DMS153 (cell line): Measurements from ENCODE around the gene METTL1.
A peak's percentile ranks its signal among the peaks of the same experiment; 100 is the strongest.
"Not testable (repeated sequence)": the region's sequence is repeated elsewhere in the genome, so short reads cannot be mapped to it uniquely, and the experiment has no call there.

Source experiments
- DNase-seq: peaks from one replicate; lab custom pipeline; 2025; lab: John Stamatoyannopoulos, UW

Gene METTL1

DNA sequence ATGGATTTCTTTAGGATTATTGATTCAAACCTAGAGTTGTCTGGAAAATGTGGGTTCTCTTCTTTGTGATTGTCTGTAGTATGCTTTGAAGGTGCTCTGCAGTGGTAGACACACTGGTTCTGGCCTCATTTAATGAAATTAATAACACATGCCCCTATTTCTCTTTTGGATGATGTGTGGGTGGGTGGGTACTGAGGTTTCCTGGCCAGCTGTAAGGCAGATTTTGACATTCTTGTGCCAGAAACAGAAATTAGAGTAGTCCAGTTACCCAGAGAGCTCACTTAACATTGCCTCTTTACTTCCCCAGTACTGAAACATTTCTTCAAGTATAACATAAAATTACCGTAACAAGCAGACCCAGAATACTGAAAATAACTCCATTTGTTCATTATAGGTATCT, 25.1 kb upstream of the METTL1 start:
- DNase-seq = no peak

DNA sequence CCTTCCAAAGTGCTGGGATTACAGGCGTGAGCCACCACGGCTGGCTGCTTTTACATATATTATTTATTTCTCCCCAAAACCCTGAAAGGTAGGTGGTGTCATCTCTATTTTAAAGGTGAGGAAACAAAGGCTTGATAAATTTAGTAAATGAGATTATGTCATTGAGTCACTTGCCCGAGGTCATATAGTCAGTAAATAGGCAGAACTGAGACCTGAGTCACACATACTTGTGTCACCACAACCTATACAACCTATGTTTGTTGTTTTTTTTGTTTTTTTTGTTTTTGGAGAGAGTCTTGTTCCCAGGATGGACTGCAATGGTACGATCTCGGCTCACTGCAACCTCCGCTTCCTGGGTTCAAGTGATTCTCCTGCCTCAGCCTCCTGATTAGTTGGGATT, 23.4 kb upstream of the METTL1 start:
- DNase-seq = no peak

DNA sequence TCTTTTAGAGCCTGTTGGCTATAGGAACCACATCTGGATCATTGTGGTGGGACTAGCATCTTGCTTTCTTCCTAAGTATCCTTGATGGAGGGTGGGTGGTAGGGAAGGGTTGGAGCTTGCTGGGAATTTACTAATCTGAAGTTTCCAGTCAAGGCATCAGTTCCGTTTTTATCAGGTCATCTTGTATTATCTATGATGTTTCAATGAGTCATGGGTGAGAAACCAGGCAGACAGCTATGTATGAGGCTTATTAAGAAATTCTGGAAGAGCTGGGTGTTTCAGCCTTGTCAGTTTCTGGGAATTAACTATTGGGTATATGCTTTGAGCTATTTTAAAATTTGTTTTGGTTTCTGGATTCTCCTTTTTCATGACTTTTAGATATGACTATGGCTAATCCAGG, 22.0 kb upstream of the METTL1 start:
- no peak for DNase-seq

DNA sequence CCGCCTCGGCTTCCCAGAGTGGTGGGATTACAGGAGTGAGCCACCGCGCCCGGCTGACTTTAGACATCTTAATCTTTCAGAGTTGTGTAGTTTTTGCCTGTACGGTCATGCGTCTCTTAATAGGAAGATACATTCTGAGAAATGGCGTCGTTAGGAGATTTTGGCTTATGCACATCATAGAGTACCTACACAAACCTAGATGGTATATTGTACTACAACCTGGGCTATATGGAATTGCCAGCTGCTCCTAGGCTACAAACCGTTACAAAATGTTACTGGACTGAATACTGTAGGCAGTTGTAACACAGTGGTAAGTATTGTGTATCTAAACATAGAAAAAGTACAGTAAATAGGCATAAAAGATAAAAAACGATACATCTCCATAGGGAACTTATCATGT, 12.0 kb upstream of the METTL1 start:
- no peak for DNase-seq

DNA sequence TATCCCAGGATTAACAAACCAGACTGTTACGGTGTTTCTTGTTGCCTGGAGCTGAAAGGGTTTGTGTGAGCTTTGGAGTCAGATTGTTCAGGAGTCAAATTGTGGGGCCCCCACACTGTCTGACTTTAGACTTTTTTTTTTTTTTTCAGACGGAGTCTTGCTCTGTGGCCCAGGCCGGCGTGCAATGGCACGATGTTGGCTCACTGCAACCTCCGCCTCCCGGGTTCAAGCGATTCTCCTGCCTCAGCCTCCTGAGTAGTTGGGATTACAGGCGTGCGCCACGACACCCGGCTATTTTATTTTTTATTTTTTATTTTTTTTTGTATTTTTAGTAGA, 11.5 kb upstream of the METTL1 start:
- no peak for DNase-seq

DNA sequence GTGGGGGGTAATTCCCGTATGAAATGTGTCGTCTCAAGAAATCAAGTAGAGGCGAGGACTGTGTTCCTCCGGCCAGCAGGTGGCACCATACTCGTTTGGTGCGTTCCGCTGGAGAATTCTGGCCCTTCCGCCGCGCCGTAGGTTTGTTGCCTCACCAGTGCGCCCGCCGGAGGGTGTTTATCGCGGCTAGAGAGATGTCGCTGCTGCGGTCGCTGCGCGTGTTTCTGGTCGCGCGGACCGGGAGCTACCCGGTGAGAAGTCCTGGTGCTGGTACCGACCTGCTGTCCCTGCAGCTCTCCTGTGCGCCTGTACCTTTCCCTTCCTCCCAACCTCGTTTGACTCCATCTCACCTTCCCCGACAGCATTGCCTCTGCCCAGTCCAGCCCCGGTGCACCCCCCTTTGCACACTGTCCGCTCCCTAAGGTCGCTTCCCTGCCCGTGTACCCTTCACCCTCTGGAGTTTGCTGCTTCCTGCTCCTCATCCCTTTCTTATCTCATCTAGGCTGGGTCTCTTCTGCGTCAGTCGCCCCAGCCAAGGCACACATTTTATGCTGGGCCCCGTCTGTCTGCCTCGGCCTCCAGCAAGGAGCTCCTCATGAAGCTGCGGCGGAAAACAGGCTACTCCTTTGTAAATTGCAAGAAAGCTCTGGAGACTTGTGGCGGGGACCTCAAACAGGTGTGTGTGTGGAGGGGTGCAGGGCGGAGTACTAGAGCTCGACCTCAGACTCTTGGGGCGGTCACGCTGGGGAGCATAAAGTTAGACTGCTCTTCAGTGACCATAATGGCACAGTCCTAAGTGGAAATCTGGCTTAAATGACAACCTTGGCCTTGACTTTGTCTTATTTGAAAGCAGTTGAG, 10.9 kb upstream of the METTL1 start, which contains the start of gene TSFM:
Gene TSFM (plus strand): TSS at position 180 of the 858 bp plus-strand sequence. CDS start 15 bp downstream, at position 195.
- peak; percentile 70 for DNase-seq

DNA sequence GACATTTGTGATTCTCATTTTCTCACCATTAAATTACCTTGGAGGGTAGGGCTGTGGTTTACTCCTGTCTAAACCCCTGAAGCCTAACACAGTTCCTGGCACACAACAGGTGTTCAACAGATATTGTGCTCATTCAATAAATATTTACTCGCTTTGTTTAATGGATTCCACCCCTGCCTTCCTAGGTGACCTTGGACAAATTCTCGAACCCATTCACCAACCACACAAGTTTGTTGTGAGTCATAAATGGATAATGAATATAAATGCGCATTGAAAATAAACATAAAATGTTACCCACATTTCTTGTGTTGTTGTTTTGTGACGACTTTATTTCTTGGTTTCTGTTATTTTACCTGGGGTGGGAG, 10.3 kb upstream of the METTL1 start:
- no peak for DNase-seq

DNA sequence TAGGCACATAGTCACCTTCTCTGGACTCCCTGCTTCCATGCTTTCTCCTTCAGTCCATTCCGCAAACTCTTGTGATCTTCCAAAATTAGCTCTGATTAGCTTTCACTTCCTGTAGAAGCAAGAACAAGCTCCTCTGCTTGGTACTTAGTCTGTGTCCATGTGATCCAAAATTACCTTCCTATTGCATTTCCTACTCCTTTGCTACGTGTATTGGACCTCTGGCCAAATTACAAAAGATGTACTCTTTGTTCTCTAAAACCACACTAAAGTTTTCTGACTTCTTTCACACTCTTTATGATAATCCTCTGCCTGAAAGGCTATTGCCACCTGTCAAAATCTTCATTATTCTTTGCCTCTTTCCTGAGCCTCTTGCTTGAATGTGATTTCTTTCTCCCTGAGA, 9.9 kb upstream of the METTL1 start:
- DNase-seq = no peak

DNA sequence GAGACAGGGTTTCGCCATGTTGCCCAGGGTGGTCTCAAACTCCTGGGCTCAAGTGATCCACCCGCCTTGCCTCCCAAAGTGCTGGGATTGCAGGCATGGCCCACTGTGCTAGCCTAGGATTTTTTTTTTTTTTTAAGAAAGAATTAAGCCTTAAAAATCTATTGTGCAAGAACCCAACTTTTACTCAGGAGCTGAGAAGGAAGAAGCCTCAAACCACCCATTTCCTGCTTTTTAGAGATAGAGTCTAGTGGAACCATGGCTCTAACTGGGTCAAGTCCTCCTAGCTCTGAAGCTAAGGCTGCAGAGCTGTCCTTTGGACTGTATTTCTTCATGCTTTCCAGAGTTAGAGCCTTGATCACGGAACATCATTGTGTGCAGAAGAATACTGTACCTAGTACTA, 9.3 kb upstream of the METTL1 start:
- no peak for DNase-seq

DNA sequence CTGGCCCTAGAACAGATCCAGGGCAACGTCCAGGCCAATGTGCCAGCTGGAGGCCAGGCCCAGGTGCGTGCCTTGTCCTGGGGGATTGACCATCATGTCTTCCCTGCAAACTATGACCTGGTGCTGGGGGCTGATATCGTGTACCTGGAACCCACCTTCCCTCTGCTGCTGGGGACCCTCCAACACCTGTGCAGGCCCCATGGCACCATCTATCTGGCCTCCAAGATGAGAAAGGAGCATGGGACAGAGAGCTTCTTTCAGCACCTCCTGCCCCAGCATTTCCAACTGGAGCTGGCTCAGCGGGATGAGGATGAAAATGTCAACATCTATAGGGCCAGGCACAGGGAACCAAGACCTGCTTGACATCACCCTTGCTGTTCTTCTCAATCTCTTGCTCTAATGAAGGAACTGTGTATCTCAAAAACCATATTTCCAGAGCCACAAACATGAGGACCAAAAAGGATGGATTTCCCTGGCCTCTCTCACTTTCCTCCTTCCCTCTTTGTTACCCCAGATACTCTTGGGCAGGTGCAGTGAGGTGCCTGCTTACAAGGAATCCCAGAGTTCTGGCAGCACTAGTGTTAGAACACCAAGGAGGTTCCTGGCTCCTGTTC, 8.5 kb upstream of the METTL1 start:
- no peak for DNase-seq

DNA sequence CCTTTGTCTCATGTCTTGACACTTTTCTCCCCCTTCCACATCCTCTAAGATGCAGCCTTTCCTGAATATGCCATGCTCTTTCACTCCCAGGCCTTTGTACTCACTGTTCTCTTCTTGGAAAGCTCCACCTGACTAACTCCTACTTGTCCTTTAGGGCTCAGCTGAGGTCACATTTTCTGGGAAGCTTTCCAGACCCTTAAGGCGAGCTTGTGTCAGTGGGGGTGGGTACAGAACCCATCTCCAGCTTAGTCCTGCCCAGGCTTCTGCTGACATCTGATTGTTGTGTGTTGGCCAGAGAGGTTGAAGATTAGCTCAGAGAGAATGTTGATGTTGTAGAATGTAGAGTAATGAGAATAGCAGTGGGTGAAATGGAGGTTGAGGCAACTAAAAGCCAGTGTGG, 7.8 kb upstream of the METTL1 start:
- DNase-seq = no peak

DNA sequence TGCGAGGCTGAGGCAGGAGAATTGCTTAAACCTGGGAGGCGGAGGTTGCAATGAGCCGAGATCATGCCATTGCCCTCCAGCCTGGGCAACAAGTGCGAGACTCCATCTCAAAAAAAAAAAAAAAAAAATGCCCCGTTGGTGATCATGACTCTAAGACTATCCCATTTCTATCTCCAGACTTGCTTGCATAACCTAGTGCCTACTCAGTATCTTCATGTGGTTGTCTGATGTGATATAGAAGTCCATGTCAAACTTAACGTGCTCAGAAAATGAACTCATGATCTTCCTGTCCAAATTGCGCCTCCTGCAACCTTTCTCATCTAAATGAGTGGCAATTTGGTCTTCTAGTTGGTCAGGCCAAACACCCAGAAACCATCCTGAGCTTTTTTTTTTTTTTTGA, 6.0 kb upstream of the METTL1 start:
- no peak for DNase-seq

DNA sequence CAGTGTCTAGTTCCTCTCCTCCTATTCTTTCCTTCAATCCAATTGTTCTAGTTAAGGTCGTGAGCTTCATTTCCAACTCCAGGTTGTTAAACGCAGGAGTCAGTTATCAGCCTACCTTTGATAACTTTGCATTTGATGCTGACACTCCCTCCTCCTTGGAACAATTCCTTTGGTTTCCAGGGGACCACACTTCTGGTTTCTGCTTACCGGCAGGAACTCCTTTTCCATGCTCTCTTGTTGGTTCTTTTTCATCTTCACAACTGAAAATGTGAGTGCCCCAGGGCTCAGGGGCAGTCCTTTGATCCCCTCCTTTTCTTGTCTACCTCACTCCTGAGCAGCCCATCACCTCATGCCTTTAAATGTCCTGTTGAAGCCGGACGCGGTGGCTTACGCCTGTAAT, 5.5 kb upstream of the METTL1 start:
- DNase-seq = no peak

DNA sequence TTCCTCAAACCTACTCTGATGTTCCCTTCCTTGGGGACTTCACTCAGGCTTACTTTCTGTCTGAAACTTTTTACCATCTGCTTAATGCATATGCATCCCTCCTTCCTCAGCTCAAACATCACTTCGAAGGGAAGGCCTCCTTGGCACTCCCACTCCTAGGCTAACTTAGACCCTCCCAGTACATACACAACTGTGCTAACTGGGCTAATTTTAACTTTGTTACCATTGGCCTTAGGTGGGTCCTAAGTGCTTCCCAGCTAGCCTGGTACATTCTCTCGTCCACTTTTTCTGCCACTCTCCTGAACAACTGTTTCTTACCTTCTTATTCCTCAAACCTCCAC, 4.3 kb upstream of the METTL1 start:
- no peak for DNase-seq

DNA sequence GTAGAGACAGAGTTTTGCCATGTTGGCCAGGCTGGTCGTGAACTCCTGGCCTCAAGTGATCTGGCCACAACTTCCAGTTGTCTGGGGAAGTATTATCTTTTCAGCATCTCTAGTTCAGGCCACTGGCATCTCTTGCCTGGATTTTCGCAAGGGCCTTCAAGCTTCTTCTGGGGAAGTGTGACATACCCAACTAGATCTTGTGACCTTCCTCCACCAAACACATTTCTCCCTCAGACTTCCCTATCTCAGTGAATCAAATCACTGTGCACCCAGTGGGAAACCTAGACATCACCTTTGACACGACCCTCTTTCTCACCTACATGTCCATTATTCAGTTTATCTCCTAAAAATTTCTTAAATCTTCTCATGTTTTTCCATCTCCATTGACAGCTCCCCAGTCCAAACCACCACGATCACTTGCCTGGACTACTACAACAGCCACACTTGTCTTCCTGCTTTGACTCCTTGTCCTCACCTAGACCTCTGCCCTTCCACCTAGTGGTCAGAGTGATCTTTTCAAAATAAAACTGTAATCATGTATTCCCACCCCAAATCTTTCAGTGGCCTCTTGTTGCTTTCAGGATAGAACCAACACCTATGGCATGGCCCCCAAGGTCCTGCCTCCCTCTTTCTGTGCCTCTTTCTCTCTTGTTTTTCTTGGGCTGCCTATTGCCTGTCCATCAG, 3.8 kb upstream of the METTL1 start:
- DNase-seq = no peak

DNA sequence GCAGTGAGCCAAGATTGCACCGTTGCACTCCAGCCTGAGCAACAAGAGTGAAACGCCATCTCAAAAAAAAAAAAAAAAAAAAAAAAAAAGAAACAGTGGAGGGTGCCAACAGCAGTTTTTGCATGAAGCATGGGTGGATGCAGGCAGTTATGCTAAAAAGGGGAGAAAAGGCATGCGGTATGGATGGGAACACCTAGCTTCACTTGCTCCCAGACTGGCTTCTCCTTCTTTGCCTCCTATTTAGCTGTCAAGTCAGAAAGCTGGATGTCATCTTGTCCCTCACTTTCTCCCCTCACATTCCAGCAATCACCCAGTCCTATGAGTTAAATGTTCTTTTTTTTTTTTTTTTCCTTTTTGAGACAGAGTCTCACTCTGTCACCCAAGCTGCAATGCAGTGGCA, 3.1 kb upstream of the METTL1 start:
- no peak for DNase-seq

DNA sequence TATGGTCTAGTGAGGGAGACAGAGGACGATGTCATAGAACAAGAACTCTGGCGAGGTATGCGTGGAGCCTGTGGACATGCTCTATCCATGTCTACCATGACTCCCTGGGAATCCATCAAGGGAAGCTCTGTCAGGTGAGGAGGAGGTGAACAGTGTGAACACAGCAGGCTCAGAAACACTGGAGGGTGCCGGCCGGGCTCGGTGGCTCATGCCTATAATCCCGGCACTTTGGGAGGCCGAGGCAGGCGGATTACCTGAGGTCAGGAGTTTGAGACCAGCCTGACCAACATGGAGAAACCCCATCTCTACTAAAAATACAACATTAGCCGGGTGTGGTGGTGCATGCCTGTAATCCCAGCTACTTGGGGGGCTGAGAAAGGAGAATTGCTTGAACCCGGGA, 2.7 kb upstream of the METTL1 start:
- DNase-seq = not testable (repeated sequence)

DNA sequence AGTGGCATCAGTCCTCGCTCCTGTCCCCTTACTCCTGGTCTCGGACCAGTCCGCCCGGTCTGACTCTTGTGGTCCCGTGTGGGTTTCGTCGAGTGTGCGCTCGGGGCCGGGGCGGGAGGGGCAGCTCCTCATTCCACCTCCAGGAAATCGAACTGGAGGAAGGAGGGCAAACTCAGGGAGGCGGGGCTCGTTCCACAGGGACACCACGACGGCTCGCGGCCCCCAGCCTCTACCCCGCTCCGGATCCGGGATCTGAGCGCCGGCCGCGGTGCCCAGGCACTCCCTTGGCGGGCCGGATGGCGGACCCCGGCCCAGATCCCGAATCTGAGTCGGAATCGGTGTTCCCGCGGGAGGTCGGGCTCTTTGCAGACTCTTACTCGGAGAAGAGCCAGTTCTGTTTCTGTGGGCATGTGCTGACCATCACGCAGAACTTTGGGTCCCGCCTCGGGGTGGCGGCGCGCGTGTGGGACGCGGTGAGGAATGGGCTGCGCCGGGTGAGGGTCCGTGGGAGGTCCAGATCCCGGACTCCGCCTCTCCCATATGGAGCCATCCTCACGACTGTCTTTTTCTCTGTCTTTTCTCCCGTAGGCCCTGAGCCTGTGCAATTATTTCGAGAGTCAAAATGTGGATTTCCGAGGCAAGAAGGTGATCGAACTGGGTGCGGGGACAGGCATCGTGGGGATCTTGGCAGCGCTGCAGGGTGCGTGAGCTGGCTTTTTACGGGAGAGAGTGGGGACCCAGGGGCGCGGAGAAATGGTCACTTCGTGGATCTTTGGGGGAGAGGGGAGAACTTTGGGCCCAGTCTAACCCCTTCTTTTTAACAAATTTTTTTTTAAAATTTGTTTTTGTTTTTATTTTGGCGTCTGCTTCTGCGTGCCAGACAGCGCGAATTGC, 771 bp upstream of the METTL1 start, which contains the start of gene EEF1AKMT3:
Gene EEF1AKMT3 (plus strand): TSS at position 186 of the 894 bp plus-strand sequence. CDS start 111 bp downstream, at position 297.
- no peak for DNase-seq

DNA sequence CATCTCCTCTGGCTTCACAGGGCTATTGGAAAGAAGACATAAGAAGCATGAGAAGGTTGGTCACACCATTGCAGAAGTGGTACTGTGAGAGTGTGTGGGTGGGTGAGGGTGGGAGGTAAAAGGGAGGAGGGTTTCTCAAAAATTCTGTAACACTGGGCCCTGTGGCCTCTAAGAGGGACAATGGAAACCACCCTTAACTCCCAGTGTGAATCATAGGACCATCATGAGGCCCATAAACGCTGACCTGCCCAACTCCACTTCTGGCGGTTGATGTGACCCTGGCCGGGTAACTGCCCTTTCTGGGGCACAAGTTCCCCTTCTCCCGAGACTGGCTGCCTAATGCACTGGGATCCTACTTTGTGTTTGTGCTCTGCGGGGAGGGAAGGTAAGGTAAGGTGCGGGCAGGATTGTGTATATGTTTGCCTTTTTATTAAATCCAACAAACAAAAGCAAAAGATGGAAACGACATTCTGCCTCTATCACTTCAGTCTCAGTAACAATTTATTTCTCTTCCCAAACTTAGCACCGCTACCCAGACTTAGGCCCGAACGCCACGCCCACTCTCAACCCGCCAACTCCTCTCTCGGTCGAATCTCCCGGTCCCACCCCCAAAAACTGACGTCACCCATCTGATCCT, 551 bp downstream of the METTL1 start:
- no peak for DNase-seq

DNA sequence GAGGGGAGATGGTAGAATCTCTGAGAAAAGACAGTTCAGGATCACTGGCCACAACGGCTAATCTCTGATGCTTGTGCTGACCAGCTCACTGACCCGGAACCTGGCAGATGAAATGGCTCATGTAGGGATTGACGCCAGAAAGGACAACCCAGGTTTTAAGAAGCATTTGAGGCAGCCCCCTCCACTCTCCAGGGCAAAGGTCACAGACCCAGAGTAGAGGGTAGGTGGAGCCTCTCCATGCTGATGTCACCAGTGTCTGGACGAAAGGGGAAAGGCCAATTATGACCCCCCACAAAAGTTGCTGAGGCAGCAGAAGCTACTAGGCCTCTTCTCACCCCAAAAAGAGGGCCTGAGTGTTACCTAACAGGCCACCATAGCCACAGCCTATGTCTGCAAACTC, 1.2 kb downstream of the METTL1 start:
- no peak for DNase-seq

DNA sequence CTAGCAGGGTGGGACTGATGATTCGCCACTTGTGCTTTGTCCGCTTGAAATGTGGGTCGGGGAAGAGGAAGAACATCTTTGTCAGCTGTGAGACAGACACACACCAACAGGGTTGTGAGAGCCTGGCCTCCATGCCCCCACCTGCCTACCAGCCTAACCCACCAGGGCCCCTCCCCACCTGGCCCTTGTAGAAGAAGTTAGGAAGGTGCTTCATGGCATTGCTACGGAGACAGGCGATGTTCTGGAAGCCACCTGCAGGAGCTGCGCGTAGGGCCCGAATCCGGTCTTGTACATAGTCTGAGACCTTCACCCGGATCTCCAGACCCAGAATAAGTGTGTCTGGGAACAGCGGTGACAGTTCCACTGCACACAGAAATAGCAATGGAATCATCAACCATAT, 2.3 kb downstream of the METTL1 start:
- DNase-seq = no peak

DNA sequence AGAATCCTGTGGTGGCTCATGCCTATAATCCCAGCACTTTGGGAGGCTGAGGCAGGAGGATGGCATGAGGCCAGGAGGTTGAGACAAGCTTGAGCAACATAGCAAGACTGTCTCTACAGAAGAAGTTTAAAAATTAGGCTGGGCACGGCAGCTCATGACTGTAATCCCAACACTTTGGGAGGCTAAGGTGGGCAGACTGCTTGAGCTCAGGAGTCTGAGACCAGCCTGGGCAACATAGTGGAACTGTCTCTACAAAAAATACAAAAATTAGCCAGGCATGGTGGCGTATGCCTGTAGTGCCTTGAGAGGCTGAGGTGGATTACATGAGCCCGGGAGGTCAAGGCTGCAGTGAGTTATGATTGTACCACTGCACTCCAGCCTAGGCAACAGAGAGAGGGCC, 4.0 kb downstream of the METTL1 start:
- DNase-seq = no peak
